Liver (tissue), 9 donors: ENCODE results near the gene GBX2. TPM values are rescaled to one million over a fixed set of nuclear protein-coding genes. Genes with fewer than 3 reads are reported as not detected.

Experiments
- DNase-seq: peaks from one replicate; pipeline ENCODE4 v3.0.0-alpha.2; 2017; ENCODE audit warnings: low spot score
- H3K27ac ChIP-seq, 2 donors: one replicate each; pipeline ENCODE4 v1.7.0; 2013; ENCODE audit warnings: inconsistent platforms in 2 of 2, low read length in 2 of 2, control low read depth in 1 of 2, low read depth in 1 of 2, mild to moderate bottlenecking in 1 of 2
- H3K27me3 ChIP-seq, 4 donors: one replicate each; pipeline versions ENCODE4 v1.6.1 to v1.7.0; 2013; ENCODE audit warnings: low read length in 3 of 4, inconsistent platforms in 1 of 4, mild to moderate bottlenecking in 1 of 4, moderate library complexity in 1 of 4; ENCODE audit not compliant: control insufficient read depth in 4 of 4, insufficient read depth in 4 of 4
- H3K36me3 ChIP-seq, 4 donors: one replicate each; pipeline versions ENCODE4 v1.6.1 to v1.7.0; 2013; ENCODE audit warnings: low read length in 3 of 4, mild to moderate bottlenecking in 3 of 4, low read depth in 1 of 4, moderate library complexity in 1 of 4; ENCODE audit not compliant: control insufficient read depth in 4 of 4, insufficient read depth in 3 of 4
- H3K4me1 ChIP-seq, 4 donors: one replicate each; pipeline versions ENCODE4 v1.6.1 to v1.7.0; 2013; ENCODE audit warnings: low read length in 3 of 4, mild to moderate bottlenecking in 3 of 4, moderate library complexity in 1 of 4; ENCODE audit not compliant: control insufficient read depth in 4 of 4, insufficient read depth in 4 of 4
- H3K4me3 ChIP-seq, 3 donors: one replicate each; pipeline versions ENCODE4 v1.6.1 to v1.7.0; 2013; ENCODE audit warnings: low read length in 3 of 3, control low read depth in 1 of 3, low read depth in 1 of 3, mild to moderate bottlenecking in 1 of 3
- H3K9ac ChIP-seq, 2 donors: one replicate each; pipeline ENCODE4 v1.7.0; 2013; ENCODE audit warnings: low read length in 2 of 2, mild to moderate bottlenecking in 2 of 2, moderate library complexity in 2 of 2, control low read depth in 1 of 2, low read depth in 1 of 2
- H3K9me3 ChIP-seq, 4 donors: one replicate each; pipeline versions ENCODE4 v1.6.1 to v1.7.0; 2013; ENCODE audit warnings: low read length in 3 of 4; ENCODE audit not compliant: control insufficient read depth in 4 of 4
- CTCF ChIP-seq: fragments of 150-350 bp; IDR thresholded peaks from 2 replicates; pipeline ENCODE4 v1.5.1; 2017; ENCODE audit warnings: improper control_type of control experiment, low read depth, low read length; ENCODE audit not compliant: missing input control
- EGR1 ChIP-seq, 2 donors: IDR thresholded peaks; 2 replicates each; pipeline ENCODE4 v1.6.1; 2016 to 2018; ENCODE audit warnings: antibody characterized with exemption in 2 of 2, low read depth in 2 of 2
- FOXA1 ChIP-seq: IDR thresholded peaks from 2 replicates; pipeline ENCODE4 v1.6.1; 2016; ENCODE audit warnings: antibody characterized with exemption
- FOXA2 ChIP-seq: IDR thresholded peaks from 2 replicates; pipeline ENCODE4 v1.6.1; 2016; ENCODE audit warnings: antibody characterized with exemption
- GABPA ChIP-seq, 2 donors: IDR thresholded peaks in 1 of 2; conservative IDR thresholded peaks in 1 of 2; 2 replicates each; pipeline ENCODE4 v1.6.1; 2016; ENCODE audit warnings: antibody characterized with exemption in 2 of 2, mild to moderate bottlenecking in 1 of 2, moderate library complexity in 1 of 2
- HNF4A ChIP-seq, 2 donors: conservative IDR thresholded peaks; 2 replicates each; pipeline ENCODE4 v1.6.1; 2016; ENCODE audit warnings: antibody characterized with exemption in 2 of 2, mild to moderate bottlenecking in 2 of 2
- HNF4G ChIP-seq: IDR thresholded peaks from 2 replicates; pipeline ENCODE4 v1.6.1; 2016; ENCODE audit warnings: antibody characterized with exemption
- JUND ChIP-seq, 2 donors: IDR thresholded peaks; 2 replicates each; pipeline ENCODE4 v1.6.1; 2016; ENCODE audit warnings: antibody characterized with exemption in 2 of 2
- MAX ChIP-seq: IDR thresholded peaks from 2 replicates; pipeline ENCODE4 v1.6.1; 2016; ENCODE audit warnings: antibody characterized with exemption
- NR2F2 ChIP-seq: IDR thresholded peaks from 2 replicates; pipeline ENCODE4 v1.6.1; 2016; ENCODE audit warnings: antibody characterized with exemption
- RAD21 ChIP-seq, 2 donors: IDR thresholded peaks; 2 replicates each; pipeline ENCODE4 v1.6.1; 2016; ENCODE audit warnings: antibody characterized with exemption in 2 of 2, mild to moderate bottlenecking in 2 of 2
- REST ChIP-seq: IDR thresholded peaks from 2 replicates; pipeline ENCODE4 v1.6.1; 2016; ENCODE audit warnings: antibody characterized with exemption, mild to moderate bottlenecking
- RXRA ChIP-seq, 2 donors: IDR thresholded peaks; 2 replicates each; pipeline ENCODE4 v1.6.1; 2017 to 2018; ENCODE audit warnings: antibody characterized with exemption in 2 of 2, mild to moderate bottlenecking in 1 of 2
- SP1 ChIP-seq: IDR thresholded peaks from 2 replicates; pipeline ENCODE4 v1.6.1; 2018; ENCODE audit warnings: antibody characterized with exemption, mild to moderate bottlenecking
- TAF1 ChIP-seq: conservative IDR thresholded peaks from 2 replicates; pipeline ENCODE4 v1.6.1; 2016; ENCODE audit warnings: antibody characterized with exemption, mild to moderate bottlenecking
- YY1 ChIP-seq: IDR thresholded peaks from 2 replicates; pipeline ENCODE4 v1.6.1; 2016; ENCODE audit warnings: antibody characterized with exemption, mild to moderate bottlenecking
- WGBS: extraction: QIAGEN DNeasy Blood & Tissue Kit; methylation state at CpG from one replicate; pipeline ENCODE4 v1.1.7; 2013; 5-methylcytosine and 5-hydroxymethylcytosine counted together
- polyA plus RNA-seq, 2 donors: library from polyadenylated mRNA; stranded (reverse) in 1 of 2; unstranded in 1 of 2; fragments of 200-250 nt in 1 of 2; fragments of >200 nt in 1 of 2; fragmentation: Nextera tagmentation in 1 of 2; extraction: Ambion mirVana in 1 of 2; gene quantifications; one replicate each; pipeline versions ENCODE4 v1.2.1 to v1.2.3, GENCODE V29; 2013 to 2015
- total RNA-seq, 2 donors: library from RNA; depleted of rRNA; stranded (reverse); fragments of >200 nt; gene quantifications; one replicate each; pipeline ENCODE4 v1.2.3, GENCODE V29; 2014
- TF ChIP-seq, protein P1 (sequence below): IDR thresholded peaks from 2 replicates; pipeline ENCODE4 v1.6.1; 2016; ENCODE audit warnings: antibody characterized with exemption
- TF ChIP-seq, protein P2 (sequence below): IDR thresholded peaks from 2 replicates; pipeline ENCODE4 v1.6.1; 2016; ENCODE audit warnings: antibody characterized with exemption
- donor health status: healthy.
- donor health status: healthy.
- donor health status: healthy.
- donor health status: healthy.
- donor health status: healthy.

The GBX2 gene
- total and polyA plus RNA-seq, 4 donors, result not detected

DNA sequence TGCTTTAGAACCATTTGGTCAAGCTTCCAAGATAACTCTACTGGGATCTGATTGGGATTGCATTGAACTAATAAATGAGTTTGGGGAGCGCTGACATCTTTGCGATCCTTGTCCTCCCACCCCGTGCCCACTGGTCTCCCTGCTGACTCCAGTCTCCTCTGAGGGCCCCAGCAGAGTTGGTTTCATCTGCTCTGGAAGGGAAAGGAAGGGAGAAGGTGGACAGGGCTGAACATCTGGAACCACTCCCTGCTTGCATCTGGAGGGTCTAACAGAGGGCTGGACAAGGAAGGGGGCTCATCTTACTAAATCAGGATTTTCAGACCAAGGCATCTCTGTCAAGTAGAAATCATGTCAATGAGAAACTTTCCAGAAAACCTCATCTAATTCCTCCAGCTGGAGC, 12.8 kb downstream of the GBX2 start:
- DNase-seq, result no peak
- no peak overlapping the region for H3K9ac ChIP-seq
- H3K36me3 ChIP-seq, result no peaks in the 10 kb centered on the region
- H3K4me1 ChIP-seq, result no peaks in the 10 kb centered on the region
- TF ChIP-seq RAD21 (IDR thresholded peaks at IDR 0.05), result no peak
- TF ChIP-seq, protein P1, sequence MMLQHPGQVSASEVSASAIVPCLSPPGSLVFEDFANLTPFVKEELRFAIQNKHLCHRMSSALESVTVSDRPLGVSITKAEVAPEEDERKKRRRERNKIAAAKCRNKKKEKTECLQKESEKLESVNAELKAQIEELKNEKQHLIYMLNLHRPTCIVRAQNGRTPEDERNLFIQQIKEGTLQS, result no peak
- no peak for TF ChIP-seq CTCF
- no peak for TF ChIP-seq MAX
- TF ChIP-seq, protein P2, sequence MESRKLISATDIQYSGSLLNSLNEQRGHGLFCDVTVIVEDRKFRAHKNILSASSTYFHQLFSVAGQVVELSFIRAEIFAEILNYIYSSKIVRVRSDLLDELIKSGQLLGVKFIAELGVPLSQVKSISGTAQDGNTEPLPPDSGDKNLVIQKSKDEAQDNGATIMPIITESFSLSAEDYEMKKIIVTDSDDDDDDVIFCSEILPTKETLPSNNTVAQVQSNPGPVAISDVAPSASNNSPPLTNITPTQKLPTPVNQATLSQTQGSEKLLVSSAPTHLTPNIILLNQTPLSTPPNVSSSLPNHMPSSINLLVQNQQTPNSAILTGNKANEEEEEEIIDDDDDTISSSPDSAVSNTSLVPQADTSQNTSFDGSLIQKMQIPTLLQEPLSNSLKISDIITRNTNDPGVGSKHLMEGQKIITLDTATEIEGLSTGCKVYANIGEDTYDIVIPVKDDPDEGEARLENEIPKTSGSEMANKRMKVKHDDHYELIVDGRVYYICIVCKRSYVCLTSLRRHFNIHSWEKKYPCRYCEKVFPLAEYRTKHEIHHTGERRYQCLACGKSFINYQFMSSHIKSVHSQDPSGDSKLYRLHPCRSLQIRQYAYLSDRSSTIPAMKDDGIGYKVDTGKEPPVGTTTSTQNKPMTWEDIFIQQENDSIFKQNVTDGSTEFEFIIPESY, result no peak
- TF ChIP-seq RXRA (IDR thresholded peaks at IDR 0.05), result no peak
- TF ChIP-seq JUND (IDR thresholded peaks at IDR 0.05), result no peak
- no peak for TF ChIP-seq GABPA (IDR thresholded peaks at IDR 0.05 in 1 of 2, conservative IDR thresholded peaks at IDR 0.05 in 1 of 2)
- no peak for TF ChIP-seq HNF4G
- TF ChIP-seq TAF1, result no peak
- TF ChIP-seq REST, result no peak
- TF ChIP-seq HNF4A (conservative IDR thresholded peaks at IDR 0.05), result no peak
- TF ChIP-seq SP1, result no peak
- no peak for TF ChIP-seq FOXA1
- TF ChIP-seq EGR1 (IDR thresholded peaks at IDR 0.05; ENCODE audit: low read depth in 2 of 2), result no peak
- TF ChIP-seq NR2F2, result no peak
- no peak for TF ChIP-seq FOXA2
- no peak for TF ChIP-seq YY1
- H3K4me3 ChIP-seq, result no peak overlapping the region
- peaks cover 2 to 14% (median 5%) of the 10 kb centered on the region in 4 donors for H3K9me3 ChIP-seq
- WGBS, result 84% methylated on average over 3 of the region's 3 CpGs
- peaks cover 0 to 7% (median 3%) of the 10 kb centered on the region in 4 donors for H3K27me3 ChIP-seq
- no peak overlapping the region for H3K27ac ChIP-seq

DNA sequence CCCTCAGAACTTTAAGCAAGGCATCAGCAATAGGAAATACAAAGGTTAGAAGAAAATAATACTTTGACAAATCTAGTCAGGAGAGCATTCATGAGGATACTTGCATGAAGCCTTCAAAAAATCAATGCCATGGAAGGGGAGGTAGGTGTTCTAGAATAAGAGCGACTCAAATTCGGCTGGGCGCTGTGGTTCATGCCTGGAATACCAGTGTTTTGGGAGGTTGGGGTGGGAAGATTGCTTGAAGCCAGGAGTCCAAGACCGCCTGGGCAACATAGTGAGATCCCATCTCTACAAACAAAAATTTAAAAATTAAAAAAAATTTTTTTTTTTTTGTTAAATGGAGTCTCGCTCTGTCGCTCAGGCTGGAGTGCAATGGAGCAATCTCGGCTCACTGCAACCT, 21.8 kb downstream of the GBX2 start:
- TF ChIP-seq RAD21 (IDR thresholded peaks at IDR 0.05) (no peak), GABPA (IDR thresholded peaks at IDR 0.05 in 1 of 2, conservative IDR thresholded peaks at IDR 0.05 in 1 of 2) (no peak), HNF4G (no peak), RXRA (IDR thresholded peaks at IDR 0.05) (no peak), EGR1 (IDR thresholded peaks at IDR 0.05; ENCODE audit: low read depth in 2 of 2) (no peak)
- TF ChIP-seq, protein P2, result no peak
- no peak overlapping the region for H3K4me3 ChIP-seq
- H3K9ac ChIP-seq, result no peak overlapping the region
- no peaks in the 10 kb centered on the region for H3K27me3 ChIP-seq
- WGBS, result 92% methylated on average over 7 of the region's 7 CpGs
- no peaks in the 10 kb centered on the region for H3K36me3 ChIP-seq
- H3K4me1 ChIP-seq, result no peaks in the 10 kb centered on the region
- H3K27ac ChIP-seq, result no peak overlapping the region
- peaks cover 0 to 8% (median 2%) of the 10 kb centered on the region in 4 donors for H3K9me3 ChIP-seq
- no peak for DNase-seq
